Stimulated activated CD8-positive, alpha-beta memory T cell treated with anti-CD3 and anti-CD28 coated beads, Interleukin-12 subunit alpha, Interleukin-12 subunit beta, amount 100 ng/mL, for 4 hours (primary cell): ENCODE measurements around the gene YIPF1.
"Not testable (repeated sequence)": the region's sequence is repeated elsewhere in the genome, so short reads cannot be mapped to it uniquely, and the experiment has no call there.

Experiments
- DNase-seq: peaks from one replicate; pipeline ENCODE4 v3.0.0-alpha.2; 2020; ENCODE audit warnings: low read depth

Gene YIPF1

DNA sequence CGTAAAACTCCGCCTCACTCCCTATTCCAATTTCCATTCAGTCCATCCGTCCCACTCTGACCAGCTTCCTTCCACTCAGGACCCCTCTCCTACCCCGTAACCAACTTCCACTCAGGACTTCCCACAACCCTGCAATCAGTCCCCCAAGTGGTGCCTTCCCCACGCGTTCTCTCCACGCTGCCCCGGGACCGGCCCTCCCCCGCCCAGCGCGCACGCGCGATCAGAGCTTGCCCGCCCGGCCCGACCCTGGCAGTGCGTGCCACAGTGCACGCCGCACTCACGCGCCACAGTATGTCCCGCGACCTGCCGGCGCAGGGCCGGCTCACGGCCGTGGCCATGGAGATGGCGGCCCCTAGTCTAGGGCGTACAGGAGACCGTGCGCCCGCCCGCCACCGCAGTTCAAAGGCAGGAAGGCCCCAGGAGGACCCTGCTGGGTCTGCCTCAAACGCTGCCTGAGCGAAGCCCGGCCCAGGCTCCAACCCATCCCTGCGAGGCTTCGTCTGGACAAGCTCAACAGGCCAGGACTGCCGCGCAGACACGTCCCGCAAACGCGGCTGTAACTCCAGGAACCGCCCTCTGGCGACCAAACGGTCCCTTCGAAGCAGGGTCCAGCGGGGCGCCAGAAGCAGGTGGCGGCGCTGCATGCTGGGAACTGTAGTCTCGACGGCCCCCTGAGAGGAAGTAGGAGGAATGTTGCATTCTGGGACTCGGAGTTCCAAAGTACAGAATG, 51.5 kb downstream of the YIPF1 start, which contains the start of gene NDC1:
NDC1 (minus strand) TSS at position 373 of the 730 bp plus-strand sequence; CDS start at position 338, 35 bp downstream.
- peak; percentile 84 for DNase-seq

GRCh38 chr1:53837646-53837923, 52.0 kb downstream of the YIPF1 start:
- DNase-seq: no peak

- no peak for DNase-seq
Observed at GRCh38 chr1:53835491-53835890, 54.1 kb downstream of the YIPF1 start.

GRCh38 chr1:53834776-53835175, 54.8 kb downstream of the YIPF1 start:
- DNase-seq: no peak

GRCh38 chr1:53833393-53833792, 56.2 kb downstream of the YIPF1 start:
- no peak for DNase-seq

- no peak for DNase-seq
Observed at GRCh38 chr1:53826367-53826766, 63.2 kb downstream of the YIPF1 start.

DNA sequence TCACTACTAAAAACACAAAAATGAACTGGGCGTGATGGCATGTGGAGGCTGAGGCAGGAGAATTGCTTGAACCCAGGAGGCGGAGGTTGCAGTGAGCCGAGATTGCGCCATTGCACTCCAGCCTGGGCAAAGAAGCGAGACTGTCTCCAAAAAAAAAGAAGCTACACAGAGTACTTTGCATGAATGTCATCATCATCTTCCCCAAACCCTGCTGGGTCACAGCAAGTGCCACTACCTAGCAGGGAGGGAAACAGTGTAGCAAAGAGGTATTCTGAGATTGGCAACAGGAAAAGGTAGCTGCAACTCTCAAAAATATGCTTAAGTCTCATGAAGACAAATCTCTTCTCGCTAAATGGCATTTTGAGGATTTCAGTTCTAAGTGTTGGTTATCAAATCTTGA, 64.3 kb downstream of the YIPF1 start:
- no peak for DNase-seq

DNA sequence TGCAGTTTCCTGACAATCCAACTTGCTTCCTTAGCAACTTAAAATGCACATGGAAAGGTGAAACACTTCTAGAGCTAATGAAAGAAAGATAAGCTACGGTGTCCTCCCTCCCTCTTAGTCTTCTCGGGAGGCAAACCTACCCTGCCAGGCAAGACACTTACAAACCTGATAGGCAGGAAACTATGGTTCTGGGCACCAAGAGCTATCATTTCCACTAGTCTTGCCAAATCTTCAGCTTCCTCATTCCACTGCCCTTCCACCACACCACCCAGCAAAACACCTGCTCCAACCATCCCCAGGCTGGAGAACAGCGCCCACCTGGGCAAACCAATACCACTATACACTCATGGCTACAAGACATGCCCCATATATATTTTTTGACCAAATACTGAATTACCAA, 66.7 kb downstream of the YIPF1 start:
- no peak for DNase-seq

- DNase-seq: no peak
Observed at GRCh38 chr1:53821380-53821779, 68.2 kb downstream of the YIPF1 start.

DNA sequence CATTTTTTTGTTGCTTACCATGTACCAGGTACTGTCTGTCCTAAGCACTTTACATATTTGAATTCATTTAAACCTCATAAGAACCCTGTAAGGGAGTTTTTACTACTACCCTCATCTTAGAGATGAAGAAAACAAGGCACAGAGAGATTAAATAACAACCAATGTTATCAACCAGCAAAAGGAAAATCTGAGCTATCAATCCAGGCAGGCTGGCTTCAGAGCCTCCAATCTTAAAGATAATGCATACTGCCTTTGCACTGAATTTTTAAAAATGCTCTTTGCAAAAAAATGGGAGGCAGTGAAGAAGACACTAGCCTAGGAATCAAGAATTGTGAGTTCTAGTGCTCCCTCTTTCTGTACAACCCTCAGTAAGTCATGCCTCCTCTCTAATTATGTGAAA, 70.2 kb downstream of the YIPF1 start:
- no peak for DNase-seq

GRCh38 chr1:53816584-53816983, 73.0 kb downstream of the YIPF1 start:
- DNase-seq: not testable (repeated sequence)

- not testable (repeated sequence) for DNase-seq
Observed at GRCh38 chr1:53815484-53815883, 74.1 kb downstream of the YIPF1 start.

- DNase-seq: no peak
Observed at GRCh38 chr1:53811414-53811851, 78.2 kb downstream of the YIPF1 start.

DNA sequence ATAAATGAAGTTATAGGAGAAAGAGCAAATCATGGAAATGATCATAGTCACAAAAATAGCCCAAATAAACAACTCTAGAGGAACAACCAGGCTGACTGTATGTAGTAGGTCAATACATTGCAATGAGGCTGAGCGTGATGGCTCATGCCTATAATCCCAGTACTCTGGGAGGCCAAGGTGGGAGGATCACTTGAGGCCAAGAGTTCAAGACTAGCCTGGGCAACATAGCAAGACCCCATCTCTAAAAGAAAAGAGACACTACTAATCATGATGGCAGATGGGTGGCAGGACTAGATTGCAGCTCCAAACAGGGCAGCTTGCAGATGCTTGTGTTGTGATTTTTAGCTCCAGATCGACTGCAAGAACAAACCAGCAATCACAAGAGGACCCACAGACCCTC, 79.1 kb downstream of the YIPF1 start:
- DNase-seq: no peak

DNA sequence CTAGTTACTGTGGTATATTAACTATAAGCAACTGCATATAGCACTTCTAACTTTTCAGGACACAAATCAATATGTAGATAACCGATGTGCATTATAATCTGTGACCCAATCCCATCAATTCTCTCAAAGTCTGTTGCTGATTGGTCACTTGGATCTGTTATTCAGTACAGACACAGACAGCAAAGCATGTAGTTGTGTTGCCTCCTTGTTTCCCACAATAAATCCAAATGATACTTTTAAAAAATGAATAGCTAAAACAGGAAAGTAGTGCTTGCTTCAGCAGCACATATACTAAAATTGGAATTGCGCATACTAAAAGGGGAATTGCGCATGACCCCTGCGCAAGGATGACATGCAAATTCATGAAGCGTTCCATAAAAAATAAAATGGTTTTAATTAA, 79.6 kb downstream of the YIPF1 start:
- no peak for DNase-seq

- no peak for DNase-seq
Observed at GRCh38 chr1:53807916-53808315, 81.7 kb downstream of the YIPF1 start.

GRCh38 chr1:53804791-53805505, 84.6 kb downstream of the YIPF1 start:
- no peak for DNase-seq

DNA sequence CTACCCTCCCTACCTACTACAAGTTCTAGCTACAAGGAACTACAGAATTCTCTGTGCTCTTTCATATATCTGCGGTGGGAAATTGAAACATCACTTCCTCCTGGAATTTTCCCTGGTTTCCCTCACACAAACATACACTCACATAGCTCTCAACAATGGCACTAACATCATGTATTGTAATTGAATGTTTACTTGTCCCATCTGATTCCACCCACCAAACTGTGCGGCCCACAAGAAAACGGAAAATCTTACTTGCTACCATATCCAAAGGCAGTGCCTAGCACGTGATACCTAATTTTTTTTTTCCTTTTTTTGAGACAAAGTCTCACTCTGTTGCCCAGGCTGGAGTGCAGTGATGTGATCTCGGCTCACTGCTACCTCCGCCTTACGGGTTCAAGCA, 85.4 kb downstream of the YIPF1 start:
- no peak for DNase-seq
